Endothelial cell of umbilical vein (primary cell): ENCODE data around the gene SMIM21. TPM values are rescaled to one million over a fixed set of nuclear protein-coding genes. Genes with fewer than 3 reads are reported as not detected.

Experiments
- BruUV-seq: library from RNA; stranded (reverse); fragments of 400-500 nt; replicated peaks from 2 replicates; lab custom pipeline; 2021; lab: Mats Ljungman, UMichigan
- CTCF ChIA-PET: fragments of 300-600, 350-600 bp; sonication (Branson Sonifier 250); formaldehyde crosslinking; loops from one replicate; lab custom pipeline; 2021; ENCODE audit warnings: antibody characterized with exemption, inconsistent platforms; lab: Charles Lee
- POLR2A ChIA-PET: fragments of 300-600, 350-600 bp; sonication (Branson Sonifier 250); formaldehyde crosslinking; loops from one replicate; lab custom pipeline; 2021; ENCODE audit warnings: antibody characterized with exemption, inconsistent platforms; lab: Charles Lee
- DNase-seq: peaks from one replicate; pipeline ENCODE4 v3.0.0-alpha.2; 2011; ENCODE audit warnings: low read depth, low spot score
- FAIRE-seq: peaks from 2 replicates; lab custom pipeline; 2011; peaks lifted over from hg19 to GRCh38; lab: Jason Lieb, UNC
- H2AFZ ChIP-seq: 2 replicates; pipeline ENCODE4 v1.6.0; 2012; ENCODE audit warnings: low read depth, low read length, control low read depth, inconsistent platforms
- H3K27ac ChIP-seq: 2 replicates; pipeline ENCODE4 v1.5.1; 2011; ENCODE audit warnings: low read depth, mild to moderate bottlenecking, control low read depth, low read length, moderate library complexity; ENCODE audit not compliant: insufficient read depth
- H3K27me3 ChIP-seq, 2 experiments: 2 replicates each; pipeline versions ENCODE4 v1.6.0 to v1.6.1; 2011; ENCODE audit warnings: low read length in 2 of 2, mixed read lengths in 1 of 2; ENCODE audit not compliant: control insufficient read depth in 2 of 2, insufficient read depth in 2 of 2
- H3K36me3 ChIP-seq, 2 experiments: 2 replicates in 1 of 2; 3 replicates in 1 of 2; pipeline ENCODE4 v1.5.1; 2011; ENCODE audit warnings: low read length in 2 of 2, mild to moderate bottlenecking in 1 of 2, moderate library complexity in 1 of 2; ENCODE audit not compliant: control insufficient read depth in 2 of 2, insufficient read depth in 2 of 2; ENCODE audit errors: extremely low read depth in 1 of 2
- H3K4me1 ChIP-seq: 3 replicates; pipeline ENCODE4 v1.5.1; 2011; ENCODE audit warnings: mild to moderate bottlenecking, low read length; ENCODE audit not compliant: control insufficient read depth, insufficient read depth; ENCODE audit errors: extremely low read depth
- H3K4me2 ChIP-seq: 2 replicates; pipeline ENCODE4 v1.6.1; 2011; ENCODE audit warnings: low read length, control low read depth, mixed read lengths; ENCODE audit not compliant: insufficient read depth
- H3K4me3 ChIP-seq, 3 experiments: fragments of 200-600 bp in 1 of 3; sonication (generic), shearing (Covaris generic) in 1 of 3; replicated peaks in 1 of 3; 2 replicates each; pipeline ENCODE4 v1.5.1; 2011 to 2016; ENCODE audit warnings: control low read depth in 3 of 3, low read length in 3 of 3, mild to moderate bottlenecking in 2 of 3, inconsistent platforms in 1 of 3, low read depth in 1 of 3, moderate library complexity in 1 of 3; ENCODE audit not compliant: insufficient read depth in 1 of 3
- H3K79me2 ChIP-seq: 2 replicates; pipeline ENCODE4 v1.6.0; 2012; ENCODE audit warnings: low read length, inconsistent platforms; ENCODE audit not compliant: control insufficient read depth, insufficient read depth
- H3K9ac ChIP-seq: replicated peaks from 2 replicates; pipeline ENCODE3; 2011; ENCODE audit warnings: low read length, control low read depth; ENCODE audit not compliant: insufficient read depth; ENCODE audit errors: extremely low read depth
- H3K9me1 ChIP-seq: replicated peaks from 3 replicates; pipeline ENCODE4 v1.6.0; 2011; ENCODE audit warnings: mild to moderate bottlenecking, low read length; ENCODE audit not compliant: control insufficient read depth, insufficient read depth; ENCODE audit errors: extremely low read depth
- H3K9me3 ChIP-seq: replicated peaks from 2 replicates; pipeline ENCODE4 v1.5.1; 2012; ENCODE audit warnings: low read length, inconsistent platforms; ENCODE audit not compliant: control insufficient read depth, insufficient read depth
- H4K20me1 ChIP-seq: replicated peaks from 2 replicates; pipeline ENCODE3; 2011; ENCODE audit warnings: mild to moderate bottlenecking, low read length; ENCODE audit not compliant: control insufficient read depth, insufficient read depth; ENCODE audit errors: extremely low read depth
- EZH2 ChIP-seq: IDR thresholded peaks from 2 replicates; pipeline ENCODE4 v1.6.1; 2012; ENCODE audit warnings: borderline replicate concordance, low read depth, mild to moderate bottlenecking, moderate library complexity, low read length, inconsistent platforms; ENCODE audit not compliant: severe bottlenecking
- FOS ChIP-seq: IDR thresholded peaks from 2 replicates; pipeline ENCODE4 v1.6.1; 2011; ENCODE audit warnings: mild to moderate bottlenecking, low read length, moderate library complexity, borderline replicate concordance; ENCODE audit not compliant: insufficient read depth
- GATA2 ChIP-seq: IDR thresholded peaks from 2 replicates; pipeline ENCODE4 v1.7.0; 2011; ENCODE audit warnings: low read depth, mild to moderate bottlenecking, moderate library complexity, mixed read lengths, low read length; ENCODE audit not compliant: insufficient read length, insufficient read depth
- JUN ChIP-seq: IDR thresholded peaks from 2 replicates; pipeline ENCODE4 v1.6.1; 2011; ENCODE audit warnings: borderline replicate concordance, low read depth; ENCODE audit not compliant: insufficient read length, insufficient read depth
- MAX ChIP-seq: IDR thresholded peaks from 2 replicates; pipeline ENCODE4 v1.6.1; 2011; ENCODE audit not compliant: insufficient read depth, insufficient read length
- MYC ChIP-seq: IDR thresholded peaks from one replicate; pipeline ENCODE4 v1.6.1; 2011; ENCODE audit warnings: mild to moderate bottlenecking, low read depth, low read length
- POLR2A ChIP-seq: IDR thresholded peaks from 2 replicates; pipeline ENCODE4 v1.6.1; 2012; ENCODE audit warnings: low read depth, mild to moderate bottlenecking, control low read depth, low read length
- POLR2AphosphoS5 ChIP-seq: IDR thresholded peaks from 2 replicates; pipeline ENCODE4 v1.6.1; 2012; ENCODE audit warnings: low read depth, mild to moderate bottlenecking, control low read depth, low read length, moderate library complexity; ENCODE audit not compliant: insufficient read depth
- dilution Hi-C: fragments of 300-500 bp; cut with MboI; formaldehyde crosslinking; loops from one replicate; pipeline ENCODE4 v1.15.0; 2019; ENCODE audit warnings: low sequenced_read_pairs; ENCODE audit not compliant: extremely low pct_ligation_motif_present
- intact Hi-C: fragments of 100-400 bp; cut with micrococcal nuclease; formaldehyde crosslinking; loops from one replicate; pipeline ENCODE4 v1.10.0; 2022
- polyA plus RNA-seq, 4 experiments: library from polyadenylated mRNA; depleted of rRNA in 3 of 4; stranded (reverse) in 3 of 4; unstranded in 1 of 4; fragments of >200 nt; gene quantifications; 2 replicates each; pipeline versions ENCODE4 v1.2.1 to v1.2.3, GENCODE V29; 2011 to 2012; ENCODE audit warnings: missing spikeins in 1 of 4
- total RNA-seq: library from RNA; stranded (reverse); gene quantifications from 2 replicates; pipeline ENCODE4 v1.2.3, GENCODE V29; 2021
- TF ChIP-seq, protein P1 (sequence below), 2 donors: IDR thresholded peaks; 1 replicate in 1 of 2; 2 replicates in 1 of 2; pipeline ENCODE4 v1.5.1; 2011; ENCODE audit warnings: low read length in 2 of 2, mild to moderate bottlenecking in 2 of 2, moderate library complexity in 2 of 2, control low read depth in 1 of 2, inconsistent platforms in 1 of 2, low read depth in 1 of 2; ENCODE audit not compliant: insufficient read depth in 1 of 2; ENCODE audit errors: extremely low read depth in 1 of 2

SMIM21 gene
- total and polyA plus RNA-seq, 2 donors (not counting 3 experiments of a cell fraction or from before 2014, with no cell fraction given), result not detected

- Histone ChIP-seq H3K27ac (no peak overlapping the region), H3K4me1 (no peaks in the 10 kb centered on the region), H3K9me1 (no peaks in the 10 kb centered on the region), H4K20me1 (no peaks in the 10 kb centered on the region), H3K4me2 (no peak overlapping the region), H3K4me3 (no peak overlapping the region), H3K27me3 (no peaks in the 10 kb centered on the region), H3K79me2 (no peaks in the 10 kb centered on the region), H3K9me3 (no peaks in the 10 kb centered on the region), H3K9ac (no peak overlapping the region), H2AFZ (no peak overlapping the region), H3K36me3 (no peaks in the 10 kb centered on the region)
- dilution Hi-C loops (no loop called here), intact Hi-C loops (no loop called here)
- no peak for DNase-seq
- FAIRE-seq, result no peak
- no TSS peak for BruUV-seq
- ChIA-PET POLR2A (no interaction called here), CTCF (no interaction called here)
- no peak for TF ChIP-seq JUN
- no peak for TF ChIP-seq GATA2
- TF ChIP-seq MYC, result no peak
- TF ChIP-seq POLR2A, result no peak
- no peak for TF ChIP-seq POLR2AphosphoS5
- TF ChIP-seq FOS, result no peak
- no peak for TF ChIP-seq EZH2
- TF ChIP-seq, protein P1, sequence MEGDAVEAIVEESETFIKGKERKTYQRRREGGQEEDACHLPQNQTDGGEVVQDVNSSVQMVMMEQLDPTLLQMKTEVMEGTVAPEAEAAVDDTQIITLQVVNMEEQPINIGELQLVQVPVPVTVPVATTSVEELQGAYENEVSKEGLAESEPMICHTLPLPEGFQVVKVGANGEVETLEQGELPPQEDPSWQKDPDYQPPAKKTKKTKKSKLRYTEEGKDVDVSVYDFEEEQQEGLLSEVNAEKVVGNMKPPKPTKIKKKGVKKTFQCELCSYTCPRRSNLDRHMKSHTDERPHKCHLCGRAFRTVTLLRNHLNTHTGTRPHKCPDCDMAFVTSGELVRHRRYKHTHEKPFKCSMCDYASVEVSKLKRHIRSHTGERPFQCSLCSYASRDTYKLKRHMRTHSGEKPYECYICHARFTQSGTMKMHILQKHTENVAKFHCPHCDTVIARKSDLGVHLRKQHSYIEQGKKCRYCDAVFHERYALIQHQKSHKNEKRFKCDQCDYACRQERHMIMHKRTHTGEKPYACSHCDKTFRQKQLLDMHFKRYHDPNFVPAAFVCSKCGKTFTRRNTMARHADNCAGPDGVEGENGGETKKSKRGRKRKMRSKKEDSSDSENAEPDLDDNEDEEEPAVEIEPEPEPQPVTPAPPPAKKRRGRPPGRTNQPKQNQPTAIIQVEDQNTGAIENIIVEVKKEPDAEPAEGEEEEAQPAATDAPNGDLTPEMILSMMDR (IDR thresholded peaks at IDR 0.05; ENCODE audit: extremely low read depth in 1 of 2, insufficient read depth in 1 of 2, low read depth in 1 of 2, low read length in 2 of 2), result no peak
- no peak for TF ChIP-seq MAX
Observed at GRCh38 chr18:75364512-75365253, 62.8 kb downstream of the SMIM21 start.
